Loucy (cell line): Measurements from ENCODE around the gene CD44.

Source experiments
- H2AFZ ChIP-seq: fragments of 200-600 bp; sonication (generic); 2 replicates; pipeline ENCODE4 v1.6.0; 2016; ENCODE audit warnings: antibody characterized with exemption, mild to moderate bottlenecking, low read length, moderate library complexity
- H3F3A ChIP-seq: fragments of 200-600 bp; 2 replicates; pipeline ENCODE4 v1.6.0; 2016; ENCODE audit warnings: antibody characterized with exemption, low read depth, mild to moderate bottlenecking
- H3K27me3 ChIP-seq: fragments of 200-600 bp; sonication (generic); 2 replicates; pipeline ENCODE4 v1.6.1; 2014; ENCODE audit warnings: low read length, mild to moderate bottlenecking; ENCODE audit not compliant: insufficient read depth, poor library complexity, severe bottlenecking
- H3K36me3 ChIP-seq: fragments of 200-600 bp; sonication (generic); 2 replicates; pipeline ENCODE4 v1.6.1; 2016; ENCODE audit warnings: low read length; ENCODE audit not compliant: insufficient read depth
- H3K4me1 ChIP-seq: fragments of 200-600 bp; sonication (generic); 2 replicates; pipeline ENCODE4 v1.5.1; 2014; ENCODE audit warnings: low read length, mild to moderate bottlenecking; ENCODE audit not compliant: insufficient read depth, poor library complexity, severe bottlenecking
- H3K4me2 ChIP-seq: fragments of 200-600 bp; sonication (generic); 2 replicates; pipeline ENCODE4 v1.6.0; 2014; ENCODE audit warnings: antibody characterized with exemption, low read length, low read depth, mild to moderate bottlenecking; ENCODE audit not compliant: poor library complexity, severe bottlenecking
- H3K4me3 ChIP-seq: fragments of 200-600 bp; sonication (generic); 2 replicates; pipeline ENCODE4 v1.5.1; 2014; ENCODE audit warnings: low read length, mild to moderate bottlenecking, mixed read lengths; ENCODE audit not compliant: poor library complexity, severe bottlenecking
- H3K79me2 ChIP-seq: fragments of 200-600 bp; sonication (generic); 2 replicates; pipeline ENCODE4 v1.6.1; 2014; ENCODE audit warnings: low read length; ENCODE audit not compliant: insufficient read depth
- H3K9ac ChIP-seq: fragments of 200-600 bp; sonication (generic); 2 replicates; pipeline ENCODE4 v1.6.0; 2014; ENCODE audit warnings: mild to moderate bottlenecking, low read depth, low read length, moderate library complexity; ENCODE audit not compliant: poor library complexity, severe bottlenecking
- H3K9me2 ChIP-seq: fragments of 200-600 bp; sonication (generic); replicated peaks from 2 replicates; pipeline ENCODE4 v1.6.1; 2016; ENCODE audit warnings: low read depth, low read length, mixed read lengths
- H3K9me3 ChIP-seq: fragments of 200-600 bp; sonication (generic); 2 replicates; pipeline ENCODE4 v1.6.1; 2014; ENCODE audit warnings: mild to moderate bottlenecking, antibody characterized with exemption, low read length, low read depth; ENCODE audit not compliant: insufficient read depth
- H4K20me1 ChIP-seq: fragments of 200-600 bp; sonication (generic); 2 replicates; pipeline ENCODE4 v1.6.0; 2014; ENCODE audit warnings: antibody characterized with exemption, low read length, mild to moderate bottlenecking; ENCODE audit not compliant: insufficient read depth, poor library complexity, severe bottlenecking
- EZH2phosphoT487 ChIP-seq: fragments of 200-600 bp; IDR thresholded peaks from 2 replicates; pipeline ENCODE4 v1.6.1; 2018; ENCODE audit warnings: antibody characterized with exemption, mild to moderate bottlenecking, moderate library complexity, borderline replicate concordance
- TF ChIP-seq, protein P1 (sequence below): fragments of 200-600 bp; sonication (generic); conservative IDR thresholded peaks from 2 replicates; pipeline ENCODE4 v1.5.1; 2014; ENCODE audit warnings: mild to moderate bottlenecking, antibody characterized with exemption, low read length

The CD44 gene

DNA sequence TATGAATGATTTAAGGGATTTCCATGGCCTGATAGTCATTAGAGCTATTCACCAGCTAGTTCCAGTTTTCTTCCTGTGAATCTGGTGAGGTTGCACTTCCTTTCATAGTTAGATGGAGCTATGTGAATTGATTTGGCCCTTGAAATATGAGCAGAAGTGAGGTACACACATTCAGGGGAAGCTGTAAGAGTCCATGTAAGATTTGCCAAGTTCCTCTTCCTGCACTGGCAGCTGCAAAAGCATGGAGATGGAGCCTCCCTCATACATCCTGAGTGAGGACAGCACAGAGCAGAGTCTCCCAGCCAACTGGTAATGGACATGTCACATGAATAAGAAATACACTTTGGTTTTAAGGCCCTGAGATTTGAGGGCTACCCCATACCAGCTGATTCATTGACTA is 111.7 kb downstream of the CD44 start:
- peaks cover 3% of the 10 kb centered on the region; the same call in 1 of the 2 replicates for H3F3A ChIP-seq
- no peak overlapping the region for H3K4me3 ChIP-seq
- H3K9me3 ChIP-seq = no peaks in the 10 kb centered on the region
- H3K9ac ChIP-seq = no peak overlapping the region
- H3K36me3 ChIP-seq = no peaks in the 10 kb centered on the region
- H3K4me2 ChIP-seq = no peak overlapping the region
- TF ChIP-seq, protein P1, sequence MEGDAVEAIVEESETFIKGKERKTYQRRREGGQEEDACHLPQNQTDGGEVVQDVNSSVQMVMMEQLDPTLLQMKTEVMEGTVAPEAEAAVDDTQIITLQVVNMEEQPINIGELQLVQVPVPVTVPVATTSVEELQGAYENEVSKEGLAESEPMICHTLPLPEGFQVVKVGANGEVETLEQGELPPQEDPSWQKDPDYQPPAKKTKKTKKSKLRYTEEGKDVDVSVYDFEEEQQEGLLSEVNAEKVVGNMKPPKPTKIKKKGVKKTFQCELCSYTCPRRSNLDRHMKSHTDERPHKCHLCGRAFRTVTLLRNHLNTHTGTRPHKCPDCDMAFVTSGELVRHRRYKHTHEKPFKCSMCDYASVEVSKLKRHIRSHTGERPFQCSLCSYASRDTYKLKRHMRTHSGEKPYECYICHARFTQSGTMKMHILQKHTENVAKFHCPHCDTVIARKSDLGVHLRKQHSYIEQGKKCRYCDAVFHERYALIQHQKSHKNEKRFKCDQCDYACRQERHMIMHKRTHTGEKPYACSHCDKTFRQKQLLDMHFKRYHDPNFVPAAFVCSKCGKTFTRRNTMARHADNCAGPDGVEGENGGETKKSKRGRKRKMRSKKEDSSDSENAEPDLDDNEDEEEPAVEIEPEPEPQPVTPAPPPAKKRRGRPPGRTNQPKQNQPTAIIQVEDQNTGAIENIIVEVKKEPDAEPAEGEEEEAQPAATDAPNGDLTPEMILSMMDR = no peak
- TF ChIP-seq EZH2phosphoT487 = no peak
- no peaks in the 10 kb centered on the region for H3K9me2 ChIP-seq
- no peaks in the 10 kb centered on the region for H4K20me1 ChIP-seq
- no peaks in the 10 kb centered on the region for H3K27me3 ChIP-seq
- H2AFZ ChIP-seq = no peak overlapping the region
- H3K4me1 ChIP-seq = peaks cover 12% of the 10 kb centered on the region
- H3K79me2 ChIP-seq = no peaks in the 10 kb centered on the region

DNA sequence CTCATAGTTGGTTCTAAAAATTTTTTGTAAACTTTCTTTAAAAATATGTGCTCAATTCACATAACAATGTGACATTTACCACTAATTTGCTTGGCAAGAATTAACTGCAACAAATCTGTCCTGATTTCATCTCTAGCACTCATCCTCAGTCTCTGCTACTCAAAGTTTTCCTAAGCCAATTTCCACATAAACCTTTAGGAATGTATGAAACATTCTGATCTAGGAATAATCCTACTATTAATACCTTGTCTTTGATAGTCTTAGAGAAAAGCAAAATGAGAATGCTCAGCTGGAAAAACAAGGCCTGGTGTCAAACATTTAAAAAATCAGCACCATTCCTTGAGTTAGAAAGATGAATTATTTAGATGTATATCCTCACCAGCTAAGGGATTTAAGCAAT is 114.3 kb downstream of the CD44 start:
- no peaks in the 10 kb centered on the region for H4K20me1 ChIP-seq
- no peaks in the 10 kb centered on the region for H3K36me3 ChIP-seq
- no peaks in the 10 kb centered on the region for H3K79me2 ChIP-seq
- peaks cover 3% of the 10 kb centered on the region; the same call in 1 of the 2 replicates for H3F3A ChIP-seq
- peaks cover 2% of the 10 kb centered on the region for H3K4me1 ChIP-seq
- H3K27me3 ChIP-seq = no peaks in the 10 kb centered on the region
- H3K9me3 ChIP-seq = no peaks in the 10 kb centered on the region
- no peak overlapping the region for H2AFZ ChIP-seq
- H3K9ac ChIP-seq = no peak overlapping the region
- no peak overlapping the region for H3K4me3 ChIP-seq
- TF ChIP-seq EZH2phosphoT487 = no peak
- TF ChIP-seq, protein P1 = no peak
- H3K4me2 ChIP-seq = no peak overlapping the region
- no peaks in the 10 kb centered on the region for H3K9me2 ChIP-seq

DNA sequence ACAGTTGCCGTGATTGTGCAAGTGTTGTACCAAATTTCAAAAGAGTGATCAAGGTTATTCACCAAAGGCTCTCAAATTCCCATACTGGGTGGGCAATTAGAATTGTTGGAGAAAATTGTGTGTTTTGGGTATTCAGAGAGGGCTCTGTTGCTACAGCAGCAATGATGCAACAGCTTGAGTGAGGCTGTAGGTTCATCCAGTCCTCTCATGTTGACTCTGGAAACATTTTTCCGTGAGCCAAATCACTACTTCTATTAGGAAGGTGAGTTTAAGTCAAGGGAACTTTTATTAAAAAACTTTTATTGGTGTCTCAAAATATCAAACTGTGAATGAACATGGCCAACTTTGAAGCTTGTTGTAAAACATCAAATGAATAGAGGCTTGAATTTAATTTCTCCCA is 116.5 kb downstream of the CD44 start:
- no peaks in the 10 kb centered on the region for H3K79me2 ChIP-seq
- H2AFZ ChIP-seq = no peak overlapping the region
- H4K20me1 ChIP-seq = no peaks in the 10 kb centered on the region
- no peak overlapping the region for H3K4me2 ChIP-seq
- no peaks in the 10 kb centered on the region for H3K9me3 ChIP-seq
- H3K4me3 ChIP-seq = no peak overlapping the region
- H3K9me2 ChIP-seq = no peaks in the 10 kb centered on the region
- TF ChIP-seq EZH2phosphoT487 = no peak
- TF ChIP-seq, protein P1 = no peak
- no peak overlapping the region for H3K9ac ChIP-seq
- H3K27me3 ChIP-seq = no peaks in the 10 kb centered on the region
- H3K4me1 ChIP-seq = no peaks in the 10 kb centered on the region
- H3K36me3 ChIP-seq = no peaks in the 10 kb centered on the region
- H3F3A ChIP-seq = no peaks in the 10 kb centered on the region
